ENCODE results near the gene ADGRV1. TPM values are rescaled to one million over a fixed set of nuclear protein-coding genes. Genes with fewer than 3 reads are reported as not detected.

ADGRV1 gene
- total and polyA plus RNA-seq, 9 of the 15 experiments (the other 6 are each of a cell fraction or from before 2014, with no cell fraction given): 21.7 to 156 (median 58.2) TPM

DNA sequence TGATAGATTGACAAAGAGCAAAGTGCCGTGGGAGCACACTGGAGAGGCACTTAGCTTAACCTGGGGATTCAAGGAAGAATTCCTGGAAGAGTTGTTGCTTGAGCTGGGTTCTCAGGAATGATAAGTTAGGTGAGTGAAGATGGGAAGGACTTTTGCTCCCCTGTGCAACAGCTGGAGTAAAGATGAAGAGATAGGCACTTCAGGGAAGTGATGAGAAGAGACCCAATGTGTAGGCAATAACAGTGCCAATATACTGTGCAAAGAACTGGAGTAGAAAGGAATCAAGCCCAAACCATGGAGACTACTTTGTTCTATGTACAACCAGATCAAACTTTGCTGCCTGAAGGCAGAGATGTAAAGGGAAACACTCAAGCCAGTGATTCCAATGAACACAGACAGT, 92.2 kb downstream of the ADGRV1 start (continued):
- TF ChIP-seq, protein P1, sequence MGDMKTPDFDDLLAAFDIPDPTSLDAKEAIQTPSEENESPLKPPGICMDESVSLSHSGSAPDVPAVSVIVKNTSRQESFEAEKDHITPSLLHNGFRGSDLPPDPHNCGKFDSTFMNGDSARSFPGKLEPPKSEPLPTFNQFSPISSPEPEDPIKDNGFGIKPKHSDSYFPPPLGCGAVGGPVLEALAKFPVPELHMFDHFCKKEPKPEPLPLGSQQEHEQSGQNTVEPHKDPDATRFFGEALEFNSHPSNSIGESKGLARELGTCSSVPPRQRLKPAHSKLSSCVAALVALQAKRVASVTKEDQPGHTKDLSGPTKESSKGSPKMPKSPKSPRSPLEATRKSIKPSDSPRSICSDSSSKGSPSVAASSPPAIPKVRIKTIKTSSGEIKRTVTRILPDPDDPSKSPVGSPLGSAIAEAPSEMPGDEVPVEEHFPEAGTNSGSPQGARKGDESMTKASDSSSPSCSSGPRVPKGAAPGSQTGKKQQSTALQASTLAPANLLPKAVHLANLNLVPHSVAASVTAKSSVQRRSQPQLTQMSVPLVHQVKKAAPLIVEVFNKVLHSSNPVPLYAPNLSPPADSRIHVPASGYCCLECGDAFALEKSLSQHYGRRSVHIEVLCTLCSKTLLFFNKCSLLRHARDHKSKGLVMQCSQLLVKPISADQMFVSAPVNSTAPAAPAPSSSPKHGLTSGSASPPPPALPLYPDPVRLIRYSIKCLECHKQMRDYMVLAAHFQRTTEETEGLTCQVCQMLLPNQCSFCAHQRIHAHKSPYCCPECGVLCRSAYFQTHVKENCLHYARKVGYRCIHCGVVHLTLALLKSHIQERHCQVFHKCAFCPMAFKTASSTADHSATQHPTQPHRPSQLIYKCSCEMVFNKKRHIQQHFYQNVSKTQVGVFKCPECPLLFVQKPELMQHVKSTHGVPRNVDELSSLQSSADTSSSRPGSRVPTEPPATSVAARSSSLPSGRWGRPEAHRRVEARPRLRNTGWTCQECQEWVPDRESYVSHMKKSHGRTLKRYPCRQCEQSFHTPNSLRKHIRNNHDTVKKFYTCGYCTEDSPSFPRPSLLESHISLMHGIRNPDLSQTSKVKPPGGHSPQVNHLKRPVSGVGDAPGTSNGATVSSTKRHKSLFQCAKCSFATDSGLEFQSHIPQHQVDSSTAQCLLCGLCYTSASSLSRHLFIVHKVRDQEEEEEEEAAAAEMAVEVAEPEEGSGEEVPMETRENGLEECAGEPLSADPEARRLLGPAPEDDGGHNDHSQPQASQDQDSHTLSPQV (IDR thresholded peaks at IDR 0.05): peak; percentile 18; the same call in 1 of the 2 replicates
- TF ChIP-seq IRF2 (CRISPR knock-in tag; IDR thresholded peaks at IDR 0.05) (no peak), MAFF (IDR thresholded peaks at IDR 0.05; ENCODE audit: low read length) (no peak), ZFP36 (IDR thresholded peaks at IDR 0.05; ENCODE audit: low read depth, low read length, partially characterized antibody) (no peak), HEY1 (CRISPR knock-in tag; IDR thresholded peaks at IDR 0.05; ENCODE audit: borderline replicate concordance) (no peak), ZNF79 (CRISPR knock-in tag; IDR thresholded peaks at IDR 0.05; ENCODE audit: low read depth) (no peak), RFX1 (IDR thresholded peaks at IDR 0.05) (no peak), NCOA1 (IDR thresholded peaks at IDR 0.05; ENCODE audit: low read depth) (no peak), EP400 (IDR thresholded peaks at IDR 0.05) (0 out of 2 replicates have a peak, but pooled peaks have one; percentile 4), CAMTA2 (CRISPR knock-in tag; conservative IDR thresholded peaks at IDR 0.05) (no peak)
- TF ChIP-seq, protein P2, sequence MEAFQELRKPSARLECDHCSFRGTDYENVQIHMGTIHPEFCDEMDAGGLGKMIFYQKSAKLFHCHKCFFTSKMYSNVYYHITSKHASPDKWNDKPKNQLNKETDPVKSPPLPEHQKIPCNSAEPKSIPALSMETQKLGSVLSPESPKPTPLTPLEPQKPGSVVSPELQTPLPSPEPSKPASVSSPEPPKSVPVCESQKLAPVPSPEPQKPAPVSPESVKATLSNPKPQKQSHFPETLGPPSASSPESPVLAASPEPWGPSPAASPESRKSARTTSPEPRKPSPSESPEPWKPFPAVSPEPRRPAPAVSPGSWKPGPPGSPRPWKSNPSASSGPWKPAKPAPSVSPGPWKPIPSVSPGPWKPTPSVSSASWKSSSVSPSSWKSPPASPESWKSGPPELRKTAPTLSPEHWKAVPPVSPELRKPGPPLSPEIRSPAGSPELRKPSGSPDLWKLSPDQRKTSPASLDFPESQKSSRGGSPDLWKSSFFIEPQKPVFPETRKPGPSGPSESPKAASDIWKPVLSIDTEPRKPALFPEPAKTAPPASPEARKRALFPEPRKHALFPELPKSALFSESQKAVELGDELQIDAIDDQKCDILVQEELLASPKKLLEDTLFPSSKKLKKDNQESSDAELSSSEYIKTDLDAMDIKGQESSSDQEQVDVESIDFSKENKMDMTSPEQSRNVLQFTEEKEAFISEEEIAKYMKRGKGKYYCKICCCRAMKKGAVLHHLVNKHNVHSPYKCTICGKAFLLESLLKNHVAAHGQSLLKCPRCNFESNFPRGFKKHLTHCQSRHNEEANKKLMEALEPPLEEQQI (IDR thresholded peaks at IDR 0.05): no peak
- TF ChIP-seq, protein P3, sequence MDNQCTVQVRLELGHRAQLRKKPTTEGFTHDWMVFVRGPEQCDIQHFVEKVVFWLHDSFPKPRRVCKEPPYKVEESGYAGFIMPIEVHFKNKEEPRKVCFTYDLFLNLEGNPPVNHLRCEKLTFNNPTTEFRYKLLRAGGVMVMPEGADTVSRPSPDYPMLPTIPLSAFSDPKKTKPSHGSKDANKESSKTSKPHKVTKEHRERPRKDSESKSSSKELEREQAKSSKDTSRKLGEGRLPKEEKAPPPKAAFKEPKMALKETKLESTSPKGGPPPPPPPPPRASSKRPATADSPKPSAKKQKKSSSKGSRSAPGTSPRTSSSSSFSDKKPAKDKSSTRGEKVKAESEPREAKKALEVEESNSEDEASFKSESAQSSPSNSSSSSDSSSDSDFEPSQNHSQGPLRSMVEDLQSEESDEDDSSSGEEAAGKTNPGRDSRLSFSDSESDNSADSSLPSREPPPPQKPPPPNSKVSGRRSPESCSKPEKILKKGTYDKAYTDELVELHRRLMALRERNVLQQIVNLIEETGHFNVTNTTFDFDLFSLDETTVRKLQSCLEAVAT (IDR thresholded peaks at IDR 0.05): peak in 1 of 2 experiments; percentile 59; a peak in 1 of 4 replicates
- TF ChIP-seq, protein P4, sequence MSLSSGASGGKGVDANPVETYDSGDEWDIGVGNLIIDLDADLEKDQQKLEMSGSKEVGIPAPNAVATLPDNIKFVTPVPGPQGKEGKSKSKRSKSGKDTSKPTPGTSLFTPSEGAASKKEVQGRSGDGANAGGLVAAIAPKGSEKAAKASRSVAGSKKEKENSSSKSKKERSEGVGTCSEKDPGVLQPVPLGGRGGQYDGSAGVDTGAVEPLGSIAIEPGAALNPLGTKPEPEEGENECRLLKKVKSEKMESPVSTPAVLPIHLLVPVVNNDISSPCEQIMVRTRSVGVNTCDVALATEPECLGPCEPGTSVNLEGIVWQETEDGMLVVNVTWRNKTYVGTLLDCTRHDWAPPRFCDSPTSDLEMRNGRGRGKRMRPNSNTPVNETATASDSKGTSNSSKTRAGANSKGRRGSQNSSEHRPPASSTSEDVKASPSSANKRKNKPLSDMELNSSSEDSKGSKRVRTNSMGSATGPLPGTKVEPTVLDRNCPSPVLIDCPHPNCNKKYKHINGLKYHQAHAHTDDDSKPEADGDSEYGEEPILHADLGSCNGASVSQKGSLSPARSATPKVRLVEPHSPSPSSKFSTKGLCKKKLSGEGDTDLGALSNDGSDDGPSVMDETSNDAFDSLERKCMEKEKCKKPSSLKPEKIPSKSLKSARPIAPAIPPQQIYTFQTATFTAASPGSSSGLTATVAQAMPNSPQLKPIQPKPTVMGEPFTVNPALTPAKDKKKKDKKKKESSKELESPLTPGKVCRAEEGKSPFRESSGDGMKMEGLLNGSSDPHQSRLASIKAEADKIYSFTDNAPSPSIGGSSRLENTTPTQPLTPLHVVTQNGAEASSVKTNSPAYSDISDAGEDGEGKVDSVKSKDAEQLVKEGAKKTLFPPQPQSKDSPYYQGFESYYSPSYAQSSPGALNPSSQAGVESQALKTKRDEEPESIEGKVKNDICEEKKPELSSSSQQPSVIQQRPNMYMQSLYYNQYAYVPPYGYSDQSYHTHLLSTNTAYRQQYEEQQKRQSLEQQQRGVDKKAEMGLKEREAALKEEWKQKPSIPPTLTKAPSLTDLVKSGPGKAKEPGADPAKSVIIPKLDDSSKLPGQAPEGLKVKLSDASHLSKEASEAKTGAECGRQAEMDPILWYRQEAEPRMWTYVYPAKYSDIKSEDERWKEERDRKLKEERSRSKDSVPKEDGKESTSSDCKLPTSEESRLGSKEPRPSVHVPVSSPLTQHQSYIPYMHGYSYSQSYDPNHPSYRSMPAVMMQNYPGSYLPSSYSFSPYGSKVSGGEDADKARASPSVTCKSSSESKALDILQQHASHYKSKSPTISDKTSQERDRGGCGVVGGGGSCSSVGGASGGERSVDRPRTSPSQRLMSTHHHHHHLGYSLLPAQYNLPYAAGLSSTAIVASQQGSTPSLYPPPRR (CRISPR knock-in tag; IDR thresholded peaks at IDR 0.05; ENCODE audit: borderline replicate concordance): no peak
- TF ChIP-seq, protein P5, sequence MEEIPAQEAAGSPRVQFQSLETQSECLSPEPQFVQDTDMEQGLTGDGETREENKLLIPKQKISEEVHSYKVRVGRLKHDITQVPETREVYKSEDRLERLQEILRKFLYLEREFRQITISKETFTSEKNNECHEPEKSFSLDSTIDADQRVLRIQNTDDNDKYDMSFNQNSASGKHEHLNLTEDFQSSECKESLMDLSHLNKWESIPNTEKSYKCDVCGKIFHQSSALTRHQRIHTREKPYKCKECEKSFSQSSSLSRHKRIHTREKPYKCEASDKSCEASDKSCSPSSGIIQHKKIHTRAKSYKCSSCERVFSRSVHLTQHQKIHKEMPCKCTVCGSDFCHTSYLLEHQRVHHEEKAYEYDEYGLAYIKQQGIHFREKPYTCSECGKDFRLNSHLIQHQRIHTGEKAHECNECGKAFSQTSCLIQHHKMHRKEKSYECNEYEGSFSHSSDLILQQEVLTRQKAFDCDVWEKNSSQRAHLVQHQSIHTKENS (CRISPR knock-in tag; IDR thresholded peaks at IDR 0.05): no peak

All from K562 (cell line).